ENCODE results near the gene VAV3.

The VAV3 gene

GRCh38 chr1:107618539-107618938 lies 346.4 kb downstream of the VAV3 start:
- no peak for DNase-seq (ENCODE audit: low spot score)
- in situ Hi-C loops (cut with MboI; ENCODE audit: low pct_unique_long_range_greater_than_20kb, low sequenced_read_pairs, unreplicated experiment) = no loop called here
- TF ChIP-seq CTCF (IDR thresholded peaks at IDR 0.05; ENCODE audit: extremely low read depth, insufficient read depth, missing control alignments) = no peak

- no peak for TF ChIP-seq CTCF (IDR thresholded peaks at IDR 0.05; ENCODE audit: extremely low read depth, insufficient read depth, missing control alignments)
- in situ Hi-C loops (cut with MboI; ENCODE audit: low pct_unique_long_range_greater_than_20kb, low sequenced_read_pairs, unreplicated experiment) = no loop called here
- DNase-seq (ENCODE audit: low spot score) = no peak
Measured at GRCh38 chr1:107617921-107618320, 347.1 kb downstream of the VAV3 start.

GRCh38 chr1:107617456-107617855 lies 347.5 kb downstream of the VAV3 start:
- no peak for DNase-seq (ENCODE audit: low spot score)
- in situ Hi-C loops (cut with MboI; ENCODE audit: low pct_unique_long_range_greater_than_20kb, low sequenced_read_pairs, unreplicated experiment) = no loop called here
- TF ChIP-seq CTCF (IDR thresholded peaks at IDR 0.05; ENCODE audit: extremely low read depth, insufficient read depth, missing control alignments) = no peak

GRCh38 chr1:107609808-107610207 lies 355.2 kb downstream of the VAV3 start:
- in situ Hi-C loops (cut with MboI; ENCODE audit: low pct_unique_long_range_greater_than_20kb, low sequenced_read_pairs, unreplicated experiment) = no loop called here

GRCh38 chr1:107604825-107605224 lies 360.2 kb downstream of the VAV3 start:
- TF ChIP-seq CTCF (IDR thresholded peaks at IDR 0.05; ENCODE audit: extremely low read depth, insufficient read depth, missing control alignments) = no peak
- no peak for DNase-seq (ENCODE audit: low spot score)
- in situ Hi-C loops (cut with MboI; ENCODE audit: low pct_unique_long_range_greater_than_20kb, low sequenced_read_pairs, unreplicated experiment) = no loop called here

More at GRCh38 chr1:107609808-107610207, 355.2 kb downstream of the VAV3 start:
- TF ChIP-seq CTCF (IDR thresholded peaks at IDR 0.05; ENCODE audit: extremely low read depth, insufficient read depth, missing control alignments) = no peak
- DNase-seq (ENCODE audit: low spot score) = no peak

- no peak for TF ChIP-seq CTCF (IDR thresholded peaks at IDR 0.05; ENCODE audit: extremely low read depth, insufficient read depth, missing control alignments)
- in situ Hi-C loops (cut with MboI; ENCODE audit: low pct_unique_long_range_greater_than_20kb, low sequenced_read_pairs, unreplicated experiment) = no loop called here
- DNase-seq (ENCODE audit: low spot score) = no peak
Measured at GRCh38 chr1:107600607-107601160, 364.3 kb downstream of the VAV3 start.

GRCh38 chr1:107599220-107599619 lies 365.8 kb downstream of the VAV3 start:
- in situ Hi-C loops (cut with MboI; ENCODE audit: low pct_unique_long_range_greater_than_20kb, low sequenced_read_pairs, unreplicated experiment) = no loop called here
- TF ChIP-seq CTCF (IDR thresholded peaks at IDR 0.05; ENCODE audit: extremely low read depth, insufficient read depth, missing control alignments) = no peak

More at GRCh38 chr1:107599220-107599619, 365.8 kb downstream of the VAV3 start:
- DNase-seq (ENCODE audit: low spot score) = no peak

Data from GM13977 (cell line).